Measurements from ENCODE around the gene SLC6A6. TPM values are rescaled to one million over a fixed set of nuclear protein-coding genes. Genes with fewer than 3 reads are reported as not detected.

SLC6A6 gene
- polyA plus RNA-seq, 6 donors from 2014 or later: 4.7 to 9.1 (median 6.2) TPM

DNA sequence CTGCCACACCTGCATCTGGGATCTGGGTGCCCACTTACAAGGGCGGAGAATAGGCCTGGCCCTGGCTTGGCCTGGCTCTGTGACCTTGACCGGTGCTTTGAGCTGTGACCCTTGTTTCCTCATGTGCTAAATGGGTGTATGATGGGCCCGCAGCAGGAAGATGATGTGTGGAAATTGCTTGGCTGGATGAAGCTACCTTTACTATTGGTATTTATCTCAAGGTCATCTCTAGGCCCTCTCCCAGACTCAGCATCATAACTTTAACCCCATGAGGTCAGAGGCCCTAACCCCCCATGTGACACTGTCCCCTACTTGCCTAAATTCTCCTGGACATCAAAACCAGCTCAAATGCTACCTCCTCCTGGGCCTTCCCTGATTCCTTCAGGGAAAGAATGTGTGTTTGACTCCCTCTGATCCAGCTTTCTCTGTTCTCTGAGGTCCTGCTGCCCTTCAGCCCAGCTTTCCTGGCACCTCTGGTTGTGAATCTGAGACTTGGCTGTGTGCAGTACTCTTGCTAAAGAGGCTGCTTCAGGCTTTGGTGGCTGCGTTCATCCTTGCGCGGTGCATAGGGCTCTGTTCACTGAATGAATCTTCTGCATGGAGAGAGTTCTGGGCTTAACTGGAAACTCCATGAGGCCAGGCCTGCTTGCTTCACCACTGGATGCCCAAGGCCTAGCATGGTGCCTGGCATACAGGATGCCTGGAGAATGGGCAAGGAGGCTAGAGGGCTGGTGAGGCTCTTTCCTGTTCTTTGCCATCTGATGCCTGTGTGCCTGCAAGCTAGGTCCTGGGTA is 25.2 kb upstream of the SLC6A6 start:
- DNase-seq (no peak), ATAC-seq (ENCODE audit: low read depth in 2 of 2) (no peak)
- Mint-ChIP-seq H3K27ac (no peak overlapping the region), H3K36me3 (peaks cover 0 to 8% of the 10 kb centered on the region in 2 donors), H3K4me1 (peaks cover 0 to 12% (median 8%) of the 10 kb centered on the region in 3 donors), H3K9me3 (peaks cover 0 to 13% (median 5%) of the 10 kb centered on the region in 7 donors), H3K4me3 (no peak overlapping the region), H3K27me3 (peaks cover 3 to 28% (median 25%) of the 10 kb centered on the region in 3 donors)

GRCh38 chr3:14377838-14378169 is 24.6 kb upstream of the SLC6A6 start:
- Mint-ChIP-seq H3K4me3 (no peak overlapping the region), H3K27me3 (peaks cover 3 to 25% (median 21%) of the 10 kb centered on the region in 3 donors), H3K27ac (peak overlapping the region in 1 of 6 donors; percentile 33), H3K36me3 (peaks cover 0 to 8% of the 10 kb centered on the region in 2 donors), H3K4me1 (peaks cover 0 to 12% (median 8%) of the 10 kb centered on the region in 3 donors), H3K9me3 (peaks cover 0 to 13% (median 5%) of the 10 kb centered on the region in 7 donors)
- ATAC-seq (ENCODE audit: low read depth in 2 of 2) (no peak), DNase-seq (no peak)

- peaks cover 0 to 8% of the 10 kb centered on the region in 2 donors for H3K36me3 Mint-ChIP-seq
- no peak overlapping the region for H3K27ac Mint-ChIP-seq
- H3K9me3 Mint-ChIP-seq: peaks cover 0 to 13% (median 5%) of the 10 kb centered on the region in 7 donors
- H3K4me1 Mint-ChIP-seq: peaks cover 0 to 12% (median 8%) of the 10 kb centered on the region in 3 donors
- peaks cover 3 to 24% (median 15%) of the 10 kb centered on the region in 3 donors for H3K27me3 Mint-ChIP-seq
- no peak overlapping the region for H3K4me3 Mint-ChIP-seq
- no peak for ATAC-seq (ENCODE audit: low read depth in 2 of 2)
- no peak for DNase-seq
Observed at GRCh38 chr3:14378415-14378814, 24.0 kb upstream of the SLC6A6 start.

GRCh38 chr3:14379843-14380242 is 22.6 kb upstream of the SLC6A6 start:
- ATAC-seq (ENCODE audit: low read depth in 2 of 2) (no peak), DNase-seq (no peak)
- H3K27ac Mint-ChIP-seq: no peak overlapping the region
- H3K9me3 Mint-ChIP-seq: peaks cover 0 to 13% (median 5%) of the 10 kb centered on the region in 7 donors
- H3K4me1 Mint-ChIP-seq: peaks cover 6 to 12% (median 8%) of the 10 kb centered on the region in 3 donors
- peaks cover 3 to 13% (median 8%) of the 10 kb centered on the region in 3 donors for H3K27me3 Mint-ChIP-seq
- no peak overlapping the region for H3K4me3 Mint-ChIP-seq
- peaks cover 0 to 8% of the 10 kb centered on the region in 2 donors for H3K36me3 Mint-ChIP-seq

DNA sequence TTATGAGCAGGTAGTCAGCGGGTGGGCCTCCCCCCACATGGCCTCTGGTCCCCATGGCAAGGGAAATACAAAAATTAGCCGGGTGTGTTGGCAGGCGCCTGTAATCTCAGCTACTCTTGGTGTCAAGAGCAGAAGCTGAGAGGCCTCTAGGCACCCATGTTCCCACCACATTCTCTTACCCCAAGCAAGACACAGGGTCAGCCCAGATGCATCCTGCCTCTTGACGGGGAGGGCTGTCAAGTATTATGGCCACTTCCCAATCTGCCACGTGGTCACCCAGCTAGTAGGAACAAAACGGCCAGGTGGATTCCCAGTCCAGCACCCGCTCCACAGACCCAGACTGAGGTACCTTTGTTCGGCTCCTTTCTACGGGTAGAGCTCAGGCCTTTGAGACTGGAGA is 16.2 kb upstream of the SLC6A6 start:
- Mint-ChIP-seq H3K4me3 (no peak overlapping the region), H3K27me3 (peaks cover 0 to 17% (median 9%) of the 10 kb centered on the region in 3 donors), H3K9me3 (peaks cover 0 to 2% (median 2%) of the 10 kb centered on the region in 7 donors), H3K36me3 (no peaks in the 10 kb centered on the region), H3K4me1 (peaks cover 4 to 18% (median 11%) of the 10 kb centered on the region in 3 donors), H3K27ac (no peak overlapping the region)
- ATAC-seq (ENCODE audit: low read depth in 2 of 2) (no peak), DNase-seq (no peak)

DNA sequence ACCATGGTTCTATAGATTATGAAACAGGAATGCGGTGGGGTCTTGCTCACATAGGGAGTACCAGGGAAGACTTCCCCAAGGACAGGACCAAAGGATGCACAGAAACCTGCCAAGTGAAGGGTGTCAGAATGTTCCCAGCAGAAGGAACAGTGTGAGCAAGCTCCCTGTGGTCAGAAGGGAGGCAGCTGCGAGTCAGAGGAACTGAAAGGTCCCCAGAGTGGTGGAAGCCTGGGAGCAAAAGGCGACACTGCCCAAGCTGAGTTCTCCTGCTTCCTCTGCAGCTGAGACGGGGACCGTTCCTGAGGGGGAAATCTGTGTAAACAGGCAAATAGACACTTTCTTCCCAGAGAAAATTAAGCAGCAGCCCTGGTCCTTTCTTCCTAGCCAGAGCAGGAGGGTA is 14.2 kb upstream of the SLC6A6 start:
- Mint-ChIP-seq H3K36me3 (no peaks in the 10 kb centered on the region), H3K4me3 (peak overlapping the region in 1 of 8 donors; percentile 52), H3K27me3 (peaks cover 0 to 7% (median 4%) of the 10 kb centered on the region in 3 donors), H3K4me1 (peaks cover 4 to 18% (median 11%) of the 10 kb centered on the region in 3 donors), H3K9me3 (peaks cover 0 to 2% (median 0%) of the 10 kb centered on the region in 7 donors), H3K27ac (peak overlapping the region in 2 of 6 donors; percentile 5 to 53)
- DNase-seq (no peak), ATAC-seq (ENCODE audit: low read depth in 2 of 2) (no peak)

DNA sequence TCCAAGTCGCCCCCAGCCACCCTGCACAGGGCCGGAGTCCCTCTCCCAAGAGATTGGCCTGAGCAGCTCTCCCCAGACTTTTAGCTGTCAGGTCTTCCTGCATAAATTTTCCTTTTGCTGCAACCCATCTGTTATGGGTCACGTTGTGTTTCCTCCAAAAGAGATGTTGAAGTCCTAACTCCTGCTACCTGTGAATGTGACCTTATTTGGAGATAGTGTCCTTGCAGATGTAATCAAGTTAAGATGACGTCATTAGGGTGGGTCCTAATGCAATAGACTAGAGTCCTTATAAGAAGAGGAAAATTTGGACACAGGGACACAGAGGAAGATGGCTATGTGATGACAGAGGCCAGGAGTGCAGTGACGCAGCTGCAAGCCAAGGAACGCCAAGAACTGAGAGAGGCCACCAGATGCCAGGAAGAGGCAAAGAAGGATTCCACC is 13.2 kb upstream of the SLC6A6 start:
- Mint-ChIP-seq H3K9me3 (peaks cover 0 to 2% (median 0%) of the 10 kb centered on the region in 7 donors), H3K27ac (no peak overlapping the region), H3K4me1 (peaks cover 4 to 18% (median 11%) of the 10 kb centered on the region in 3 donors), H3K27me3 (peaks cover 4 to 7% (median 4%) of the 10 kb centered on the region in 3 donors), H3K4me3 (peak overlapping the region in 1 of 8 donors; percentile 49), H3K36me3 (no peaks in the 10 kb centered on the region)
- DNase-seq (no peak), ATAC-seq (ENCODE audit: low read depth in 2 of 2) (no peak)

DNA sequence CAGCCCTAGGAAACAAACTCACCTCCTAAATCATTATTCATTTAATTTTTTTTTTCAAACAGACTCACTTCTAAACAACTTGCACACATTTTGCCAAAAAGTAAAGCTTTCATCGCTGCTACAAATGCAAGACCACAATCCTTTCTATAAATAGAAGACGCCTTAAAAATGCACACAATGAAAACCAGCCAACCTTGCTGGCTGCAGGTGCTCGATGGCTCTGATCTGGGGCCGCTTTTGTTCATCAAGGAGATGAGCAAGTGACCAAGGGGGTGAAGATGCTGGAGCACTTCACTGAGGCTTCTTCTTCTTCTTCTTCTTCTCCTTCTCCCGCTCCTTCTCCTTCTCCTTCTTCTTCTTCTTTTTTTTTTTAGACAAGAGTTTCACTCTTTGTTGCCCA is 12.7 kb upstream of the SLC6A6 start:
- no peak for DNase-seq
- ATAC-seq (ENCODE audit: low read depth in 2 of 2): no peak
- peaks cover 0 to 2% (median 0%) of the 10 kb centered on the region in 7 donors for H3K9me3 Mint-ChIP-seq
- peaks cover 4 to 7% (median 4%) of the 10 kb centered on the region in 3 donors for H3K27me3 Mint-ChIP-seq
- H3K36me3 Mint-ChIP-seq: no peaks in the 10 kb centered on the region
- H3K4me1 Mint-ChIP-seq: peaks cover 0 to 13% (median 11%) of the 10 kb centered on the region in 3 donors
- peak overlapping the region in 4 of 6 donors; percentile 19 to 88 (median 64) for H3K27ac Mint-ChIP-seq
- no peak overlapping the region for H3K4me3 Mint-ChIP-seq

- H3K27me3 Mint-ChIP-seq: peaks cover 4 to 7% (median 4%) of the 10 kb centered on the region in 3 donors
- H3K9me3 Mint-ChIP-seq: no peaks in the 10 kb centered on the region
- no peak overlapping the region for H3K4me3 Mint-ChIP-seq
- ATAC-seq (ENCODE audit: low read depth in 2 of 2) (no peak), DNase-seq (no peak)
- H3K36me3 Mint-ChIP-seq: no peaks in the 10 kb centered on the region
- no peak overlapping the region for H3K27ac Mint-ChIP-seq
- H3K4me1 Mint-ChIP-seq: peaks cover 1 to 10% (median 6%) of the 10 kb centered on the region in 3 donors
Observed at GRCh38 chr3:14391033-14391432, 11.4 kb upstream of the SLC6A6 start.

DNA sequence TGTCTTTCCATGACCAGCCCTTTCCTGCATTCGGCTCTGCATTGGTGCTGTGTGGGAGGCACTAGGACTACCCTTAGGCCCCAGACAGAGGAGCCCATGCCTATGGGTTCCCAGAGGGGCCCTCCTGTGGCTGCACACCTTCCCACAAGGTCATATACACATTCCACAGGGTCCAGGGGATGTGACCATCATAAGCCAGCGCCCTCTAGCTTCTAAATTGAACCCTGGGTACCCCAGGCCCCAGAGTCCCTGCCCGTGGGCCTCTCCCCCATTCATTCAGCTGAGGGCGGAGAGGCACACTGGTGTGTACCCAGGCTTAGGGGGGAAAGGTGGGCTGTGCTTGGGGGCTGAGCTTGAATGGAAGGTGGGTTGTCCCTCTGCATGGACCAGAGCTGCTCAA is 10.2 kb upstream of the SLC6A6 start:
- DNase-seq: no peak

DNA sequence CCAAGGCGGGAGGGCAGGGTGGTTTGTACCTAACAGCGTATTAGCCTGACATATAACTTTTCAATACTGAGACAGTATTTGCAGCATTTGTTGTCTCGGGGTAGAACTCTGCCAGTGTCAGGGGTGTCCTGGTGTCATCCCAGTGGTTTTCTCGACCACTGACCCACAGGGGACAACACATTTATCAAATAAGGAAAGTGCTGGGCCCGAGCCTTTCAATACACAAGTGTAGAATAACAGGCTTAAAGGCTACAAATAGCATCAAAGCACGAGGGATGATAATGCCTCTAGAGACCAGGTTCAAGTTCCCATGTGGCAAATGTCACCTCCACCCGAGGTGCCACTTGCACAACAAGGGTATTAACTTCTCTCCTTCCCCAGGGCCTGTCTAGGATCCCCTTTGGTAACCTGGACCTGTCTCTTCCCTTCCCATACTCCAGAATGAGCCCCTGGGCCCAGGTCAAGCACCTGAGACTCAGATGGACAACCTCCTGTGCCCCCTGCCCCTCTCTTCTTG is 9.5 kb upstream of the SLC6A6 start:
- Mint-ChIP-seq H3K36me3 (no peaks in the 10 kb centered on the region), H3K27me3 (peaks cover 4 to 7% (median 4%) of the 10 kb centered on the region in 3 donors), H3K4me1 (peaks cover 19 to 25% (median 22%) of the 10 kb centered on the region in 3 donors), H3K27ac (peak overlapping the region in 1 of 6 donors; percentile 38), H3K9me3 (no peaks in the 10 kb centered on the region), H3K4me3 (no peak overlapping the region)
- ATAC-seq (ENCODE audit: low read depth in 2 of 2) (no peak), DNase-seq (no peak)

More for the DNA sequence above, 10.2 kb upstream of the SLC6A6 start:
- no peak for ATAC-seq (ENCODE audit: low read depth in 2 of 2)
- Mint-ChIP-seq H3K27me3 (peaks cover 4 to 7% (median 4%) of the 10 kb centered on the region in 3 donors), H3K27ac (no peak overlapping the region), H3K4me3 (no peak overlapping the region), H3K4me1 (peaks cover 12 to 19% (median 16%) of the 10 kb centered on the region in 3 donors), H3K36me3 (no peaks in the 10 kb centered on the region), H3K9me3 (no peaks in the 10 kb centered on the region)

GRCh38 chr3:14393440-14394106 is 8.8 kb upstream of the SLC6A6 start:
- H3K4me1 Mint-ChIP-seq: peaks cover 19 to 26% (median 22%) of the 10 kb centered on the region in 3 donors
- no peaks in the 10 kb centered on the region for H3K36me3 Mint-ChIP-seq
- peaks cover 4 to 7% (median 4%) of the 10 kb centered on the region in 3 donors for H3K27me3 Mint-ChIP-seq
- no peak for ATAC-seq (ENCODE audit: low read depth in 2 of 2)
- DNase-seq: no peak
- peak overlapping the region in 1 of 8 donors; percentile 69 for H3K4me3 Mint-ChIP-seq
- no peaks in the 10 kb centered on the region for H3K9me3 Mint-ChIP-seq
- H3K27ac Mint-ChIP-seq: no peak overlapping the region

- H3K4me3 Mint-ChIP-seq: peak overlapping the region in 1 of 8 donors; percentile 15
- H3K27me3 Mint-ChIP-seq: peaks cover 0 to 7% (median 4%) of the 10 kb centered on the region in 3 donors
- peak overlapping the region in 1 of 6 donors; percentile 57 for H3K27ac Mint-ChIP-seq
- H3K4me1 Mint-ChIP-seq: peaks cover 26 to 28% (median 27%) of the 10 kb centered on the region in 3 donors
- H3K36me3 Mint-ChIP-seq: no peaks in the 10 kb centered on the region
- ATAC-seq (ENCODE audit: low read depth in 2 of 2) (no peak), DNase-seq (no peak)
- H3K9me3 Mint-ChIP-seq: no peaks in the 10 kb centered on the region
Observed at GRCh38 chr3:14396031-14396692, 6.2 kb upstream of the SLC6A6 start.

Measured in naive B cell (primary cell).